Thymus (tissue), 11 donors: ENCODE data around the gene DHCR24. TPM values are rescaled to one million over a fixed set of nuclear protein-coding genes. Genes with fewer than 3 reads are reported as not detected.
A peak's percentile ranks its signal among the peaks of the same experiment; 100 is the strongest.

Source experiments
- DNase-seq, 9 donors: peaks; one replicate each; pipeline ENCODE4 v3.0.0-alpha.2; 2013; ENCODE audit warnings: low spot score in 9 of 9, low read depth in 6 of 9, missing footprints in 1 of 9
- H3K27ac ChIP-seq, 2 donors: one replicate each; pipeline ENCODE4 v1.5.1; 2013; ENCODE audit warnings: control low read depth in 1 of 2, low read depth in 1 of 2, low read length in 1 of 2, mild to moderate bottlenecking in 1 of 2, moderate library complexity in 1 of 2
- H3K27me3 ChIP-seq, 2 donors: one replicate each; pipeline ENCODE4 v1.5.1; 2013; ENCODE audit warnings: low read length in 1 of 2; ENCODE audit not compliant: control insufficient read depth in 2 of 2, insufficient read depth in 1 of 2
- H3K36me3 ChIP-seq, 2 donors: one replicate each; pipeline ENCODE4 v1.5.1; 2013; ENCODE audit warnings: low read length in 1 of 2, mild to moderate bottlenecking in 1 of 2, moderate library complexity in 1 of 2; ENCODE audit not compliant: control insufficient read depth in 2 of 2, insufficient read depth in 2 of 2
- H3K4me1 ChIP-seq, 2 donors: one replicate each; pipeline ENCODE4 v1.5.1; 2013; ENCODE audit warnings: low read length in 2 of 2; ENCODE audit not compliant: control insufficient read depth in 2 of 2, insufficient read depth in 2 of 2
- H3K4me3 ChIP-seq, 2 donors: one replicate each; pipeline ENCODE4 v1.5.1; 2013; ENCODE audit warnings: low read length in 2 of 2, control low read depth in 1 of 2, mild to moderate bottlenecking in 1 of 2
- H3K9me3 ChIP-seq, 2 donors: one replicate each; pipeline ENCODE4 v1.5.1; 2013; ENCODE audit warnings: low read length in 1 of 2, mild to moderate bottlenecking in 1 of 2; ENCODE audit not compliant: control insufficient read depth in 2 of 2, insufficient read depth in 1 of 2
- WGBS: extraction: QIAGEN DNeasy Blood & Tissue Kit; methylation state at CpG from one replicate; pipeline ENCODE4 v1.1.7; 2013; 5-methylcytosine and 5-hydroxymethylcytosine counted together
- polyA plus RNA-seq: library from polyadenylated mRNA; stranded (reverse); fragments of 200-250 nt; gene quantifications from one replicate; pipeline ENCODE4 v1.2.3, GENCODE V29; 2013
- total RNA-seq: library from RNA; stranded (reverse); fragments of 120-200 nt; gene quantifications from one replicate; pipeline ENCODE4 v1.2.4, GENCODE V29; 2013
- donor health status: healthy.

Gene DHCR24
- total and polyA plus RNA-seq, 2 donors: 8.0 to 14.2 TPM

DNA sequence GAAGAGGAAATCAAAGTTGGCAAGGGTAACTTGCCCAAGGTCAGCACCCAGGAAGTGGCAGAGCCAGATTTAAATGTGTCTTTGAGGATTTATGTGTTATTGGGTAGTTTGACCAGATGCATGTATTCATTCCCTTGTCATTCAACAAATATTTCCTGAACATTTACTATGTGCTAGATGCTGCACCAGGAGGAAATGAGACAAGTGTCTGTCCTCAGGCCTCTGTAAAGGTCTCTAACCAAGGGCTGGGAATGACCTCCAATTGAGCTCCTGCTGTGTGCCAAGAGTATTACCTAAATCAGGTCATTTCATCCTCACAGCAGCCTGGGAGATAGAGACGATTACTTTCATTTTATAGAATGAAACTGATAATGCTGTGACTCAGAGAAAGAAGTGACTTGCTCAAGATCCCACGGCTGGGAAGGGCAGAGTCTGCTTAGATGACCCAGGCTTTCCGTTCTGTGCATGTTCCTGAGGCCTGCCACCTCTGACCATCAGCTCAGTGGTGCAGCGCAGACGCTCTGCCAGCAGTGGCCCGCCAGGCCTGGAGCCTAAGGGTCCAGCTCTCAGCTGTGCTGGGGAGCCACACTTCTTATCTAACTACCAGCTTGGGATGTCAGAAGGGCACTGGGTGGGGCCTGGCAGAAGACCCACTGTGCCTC is 82.4 kb downstream of the DHCR24 start:
- H3K4me3 ChIP-seq: no peak overlapping the region
- H3K4me1 ChIP-seq: peaks cover 0 to 9% of the 10 kb centered on the region in 2 donors
- DNase-seq: no peak
- H3K27ac ChIP-seq: no peak overlapping the region
- no peaks in the 10 kb centered on the region for H3K36me3 ChIP-seq
- WGBS: 99% methylated on average over 6 of the region's 6 CpGs
- no peaks in the 10 kb centered on the region for H3K9me3 ChIP-seq
- H3K27me3 ChIP-seq: peaks cover 3 to 30% of the 10 kb centered on the region in 2 donors

DNA sequence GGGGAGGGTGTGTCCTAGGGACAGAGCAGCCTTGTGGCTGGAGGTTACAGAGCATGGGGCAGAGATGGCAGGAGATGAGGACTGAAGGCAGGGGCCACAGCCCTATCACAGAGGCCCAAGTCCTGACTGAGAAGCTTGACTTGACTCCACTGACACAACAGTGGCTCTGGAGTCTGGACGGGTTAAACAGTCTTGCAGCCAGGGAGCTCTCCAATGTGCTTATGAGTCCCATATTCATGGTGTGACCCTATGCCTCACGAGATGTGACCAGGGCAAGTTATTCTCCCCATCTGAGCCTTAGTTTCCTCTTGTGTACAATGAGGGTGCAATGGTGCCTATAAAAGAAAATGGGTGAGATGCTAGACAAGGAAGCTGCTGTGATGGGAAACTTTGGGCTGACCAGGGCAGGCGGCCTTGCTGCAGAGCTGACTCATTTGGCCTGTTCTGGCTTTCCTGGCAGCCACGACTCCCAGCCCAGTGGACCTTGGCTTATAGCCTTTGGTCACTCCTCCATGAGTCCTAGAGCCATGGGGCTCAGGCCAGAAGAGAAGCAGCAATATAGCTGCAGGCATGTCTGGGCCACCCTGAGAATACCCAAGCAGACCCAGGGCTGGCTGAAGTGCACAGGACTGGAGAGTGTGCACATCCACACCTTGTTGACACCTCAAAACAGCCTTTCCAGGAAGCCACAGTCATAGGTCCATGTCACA is 83.1 kb downstream of the DHCR24 start:
- no peaks in the 10 kb centered on the region for H3K36me3 ChIP-seq
- H3K4me3 ChIP-seq: no peak overlapping the region
- no peak for DNase-seq
- 90% methylated on average over 4 of the region's 4 CpGs for WGBS
- no peaks in the 10 kb centered on the region for H3K9me3 ChIP-seq
- H3K27me3 ChIP-seq: peaks cover 3 to 37% of the 10 kb centered on the region in 2 donors
- H3K27ac ChIP-seq: no peak overlapping the region
- H3K4me1 ChIP-seq: peaks cover 0 to 9% of the 10 kb centered on the region in 2 donors

DNA sequence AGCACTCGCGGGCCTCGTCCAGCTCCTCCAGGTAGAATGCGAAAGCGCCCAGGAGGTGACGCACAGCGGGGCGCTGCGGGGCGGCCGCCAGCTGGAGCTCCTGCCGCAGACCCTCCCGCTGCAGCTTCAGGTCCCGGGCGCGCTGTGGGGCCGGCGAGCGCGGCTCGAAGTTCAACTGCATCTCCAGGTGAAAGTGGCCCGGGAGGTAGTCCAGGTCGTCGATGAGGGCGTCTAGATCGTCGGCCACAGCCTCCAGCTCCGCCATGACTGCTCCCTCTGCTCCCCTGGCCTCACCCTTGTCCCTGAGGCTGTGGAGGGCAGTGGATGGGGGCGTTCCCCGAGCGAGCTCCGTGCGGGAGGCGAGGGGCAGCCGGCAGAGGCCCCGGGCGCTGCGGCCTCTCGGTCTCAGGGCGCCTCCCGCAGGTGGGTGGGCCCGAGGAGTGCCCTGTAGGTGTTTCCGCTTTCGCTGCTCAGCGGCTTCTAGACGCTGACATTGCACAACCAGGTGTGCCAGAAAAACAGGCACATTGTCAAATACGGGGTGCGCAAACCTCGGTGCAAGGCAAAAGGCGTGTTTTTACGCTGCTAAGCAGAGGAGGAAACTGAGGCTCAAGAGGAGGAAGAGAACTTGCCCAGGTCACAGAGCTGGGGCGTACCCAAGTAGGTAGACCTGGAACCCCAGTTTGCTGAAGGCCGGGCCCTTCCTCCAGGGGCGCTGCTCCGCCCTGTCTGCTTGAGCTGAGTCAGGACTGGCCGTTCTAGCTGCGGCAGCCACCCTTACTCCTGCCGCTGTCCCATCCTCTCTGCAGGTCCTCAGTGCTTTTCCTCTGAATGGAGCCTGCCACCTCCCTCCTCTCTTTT is 85.9 kb downstream of the DHCR24 start, which contains the start of gene TTC22:
TTC22 (minus strand) TSS at position 425 of the 861 bp plus-strand sequence; CDS start at position 265, 160 bp downstream.
- 2% methylated on average over 58 of the region's 58 CpGs for WGBS
- peaks cover 0 to 9% of the 10 kb centered on the region in 2 donors for H3K4me1 ChIP-seq
- peak within 1 kb of the TSS; percentile 46 to 70 for H3K4me3 ChIP-seq
- H3K27ac ChIP-seq: peak within 1 kb of the TSS in 1 of 2 donors; percentile 73
- no peaks in the 10 kb centered on the region for H3K36me3 ChIP-seq
- H3K27me3 ChIP-seq: peaks cover 3 to 46% of the 10 kb centered on the region in 2 donors
- peak; percentile 26 to 70 (median 34) for DNase-seq
- no peaks in the 10 kb centered on the region for H3K9me3 ChIP-seq

DNA sequence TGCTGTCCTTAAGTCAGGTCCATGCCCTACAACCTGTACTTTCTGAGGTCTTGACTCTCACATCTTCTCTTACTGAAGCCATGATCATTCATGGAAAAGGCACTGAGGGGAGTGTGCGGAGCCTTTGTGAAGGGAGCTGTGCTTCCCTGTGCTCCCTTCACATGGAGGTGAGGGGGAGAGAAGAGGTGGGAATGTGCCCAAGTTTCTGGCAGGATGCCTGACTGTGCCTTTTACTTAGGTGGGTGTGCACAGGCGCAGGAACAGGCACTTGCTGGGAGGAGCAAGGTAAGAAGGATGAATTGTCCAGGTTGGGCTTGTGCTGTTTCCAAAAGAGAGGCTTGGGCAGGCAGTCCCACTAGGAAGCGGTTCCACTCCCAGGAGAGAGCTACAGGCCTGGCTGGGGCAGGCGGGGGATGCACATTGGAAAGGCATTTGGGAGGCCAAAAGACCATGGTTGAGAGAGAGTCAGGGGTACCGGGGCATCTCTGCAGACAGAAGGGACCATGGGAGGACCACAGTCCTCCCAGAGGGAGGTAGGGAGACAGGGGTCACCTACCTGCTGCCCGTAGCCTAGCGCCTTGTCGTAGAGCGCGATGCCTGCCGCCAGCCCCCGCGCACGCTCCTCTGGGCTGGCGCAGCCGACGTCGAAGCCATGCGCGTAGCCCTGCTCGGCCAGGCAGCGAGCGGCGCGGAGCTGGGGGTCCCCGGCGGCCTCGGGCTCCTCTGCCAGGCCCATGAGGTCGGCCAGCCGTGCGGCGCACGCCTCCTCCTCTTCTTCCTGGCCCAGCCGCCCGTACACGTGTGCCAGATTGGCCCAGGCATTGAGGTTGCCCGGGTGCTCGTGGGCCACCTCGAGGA is 86.7 kb downstream of the DHCR24 start:
- H3K27me3 ChIP-seq: peaks cover 3 to 46% of the 10 kb centered on the region in 2 donors
- H3K36me3 ChIP-seq: no peaks in the 10 kb centered on the region
- peak overlapping the region in 1 of 2 donors; percentile 73 for H3K27ac ChIP-seq
- peak overlapping the region; percentile 46 to 70 for H3K4me3 ChIP-seq
- no peak for DNase-seq
- peaks cover 0 to 9% of the 10 kb centered on the region in 2 donors for H3K4me1 ChIP-seq
- WGBS: 55% methylated on average over 39 of the region's 39 CpGs
- no peaks in the 10 kb centered on the region for H3K9me3 ChIP-seq

Other genes starting within 250 kb of the DHCR24 start
- gene MROH7, start 245.4 kb downstream of the DHCR24 start, total RNA-seq: 0.24 TPM
- 1.1 TPM for gene MROH7, start 245.4 kb downstream of the DHCR24 start, polyA plus RNA-seq
- gene TTC4, start 171.3 kb downstream of the DHCR24 start, total RNA-seq: 19.9 TPM
- 20.6 TPM for gene TTC4, start 171.3 kb downstream of the DHCR24 start, polyA plus RNA-seq
- 4.4 TPM for gene PARS2, start 122.7 kb downstream of the DHCR24 start, total RNA-seq
- gene PARS2, start 122.7 kb downstream of the DHCR24 start, polyA plus RNA-seq: 2.3 TPM
- gene TTC22, start 85.9 kb downstream of the DHCR24 start, total RNA-seq: 3.0 TPM
- 4.4 TPM for gene TTC22, start 85.9 kb downstream of the DHCR24 start, polyA plus RNA-seq
- gene TMEM61, start 93.4 kb upstream of the DHCR24 start, total RNA-seq: 0.66 TPM
- 1.3 TPM for gene TMEM61, start 93.4 kb upstream of the DHCR24 start, polyA plus RNA-seq
- gene BSND, start 111.7 kb upstream of the DHCR24 start, total RNA-seq: 0.14 TPM
- 0.11 TPM for gene BSND, start 111.7 kb upstream of the DHCR24 start, polyA plus RNA-seq
- 0.09 TPM for gene PCSK9, start 152.4 kb upstream of the DHCR24 start, total RNA-seq
- 0.05 TPM for gene PCSK9, start 152.4 kb upstream of the DHCR24 start, polyA plus RNA-seq